Upper lobe of left lung (tissue), 4 donors: Measurements from ENCODE around the gene KCNMA1.

Experiments
- POLR2AphosphoS5 ChIP-seq, 2 donors: sonication (generic); formaldehyde crosslinking; IDR thresholded peaks; one replicate each; pipeline ENCODE4 v1.5.1; 2017; ENCODE audit warnings: antibody characterized with exemption in 2 of 2
- TF ChIP-seq, protein P1 (sequence below), 6 experiments: fragments of 450-650 bp in 4 of 6; fragments of 200-600 bp in 2 of 6; sonication (generic) in 2 of 6; IDR thresholded peaks; one replicate each; pipeline ENCODE4 v1.5.1; 2016 to 2019; ENCODE audit warnings: antibody characterized with exemption in 6 of 6

DNA sequence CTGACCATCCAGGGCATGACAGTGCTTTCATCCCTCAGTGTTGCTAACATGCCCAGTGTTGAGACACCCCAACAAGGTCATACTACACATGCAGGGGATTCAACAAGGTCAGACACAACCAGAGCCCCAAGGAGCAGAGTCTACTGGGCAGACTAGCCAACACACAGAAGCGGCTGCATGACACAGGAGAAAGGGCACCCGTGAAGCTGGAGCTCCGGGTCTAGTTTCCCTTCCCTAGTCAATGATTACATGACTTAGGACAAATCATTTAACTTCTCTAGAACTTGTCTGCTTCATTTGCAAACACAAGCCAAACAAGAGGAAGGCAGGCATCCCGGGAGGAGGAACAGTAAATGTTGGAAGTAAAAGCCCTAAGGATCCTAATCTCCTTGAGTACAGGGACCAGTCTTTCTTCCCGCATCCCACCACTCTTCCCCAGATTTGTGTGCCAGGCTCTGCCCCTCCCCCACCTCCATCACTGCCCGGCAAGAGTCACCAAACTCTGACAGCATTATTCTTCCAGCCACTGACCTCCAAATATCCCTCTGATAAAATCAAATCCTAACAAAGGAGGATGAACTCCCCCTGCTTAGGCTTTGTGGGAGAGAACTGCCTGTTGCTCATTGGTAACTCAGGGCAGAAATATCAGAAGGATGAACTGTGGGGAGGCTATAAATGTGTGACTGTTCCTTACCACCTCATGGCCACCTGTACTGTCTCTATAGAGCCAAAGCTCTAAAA, 104.3 kb downstream of the KCNMA1 start:
- TF ChIP-seq, protein P1, sequence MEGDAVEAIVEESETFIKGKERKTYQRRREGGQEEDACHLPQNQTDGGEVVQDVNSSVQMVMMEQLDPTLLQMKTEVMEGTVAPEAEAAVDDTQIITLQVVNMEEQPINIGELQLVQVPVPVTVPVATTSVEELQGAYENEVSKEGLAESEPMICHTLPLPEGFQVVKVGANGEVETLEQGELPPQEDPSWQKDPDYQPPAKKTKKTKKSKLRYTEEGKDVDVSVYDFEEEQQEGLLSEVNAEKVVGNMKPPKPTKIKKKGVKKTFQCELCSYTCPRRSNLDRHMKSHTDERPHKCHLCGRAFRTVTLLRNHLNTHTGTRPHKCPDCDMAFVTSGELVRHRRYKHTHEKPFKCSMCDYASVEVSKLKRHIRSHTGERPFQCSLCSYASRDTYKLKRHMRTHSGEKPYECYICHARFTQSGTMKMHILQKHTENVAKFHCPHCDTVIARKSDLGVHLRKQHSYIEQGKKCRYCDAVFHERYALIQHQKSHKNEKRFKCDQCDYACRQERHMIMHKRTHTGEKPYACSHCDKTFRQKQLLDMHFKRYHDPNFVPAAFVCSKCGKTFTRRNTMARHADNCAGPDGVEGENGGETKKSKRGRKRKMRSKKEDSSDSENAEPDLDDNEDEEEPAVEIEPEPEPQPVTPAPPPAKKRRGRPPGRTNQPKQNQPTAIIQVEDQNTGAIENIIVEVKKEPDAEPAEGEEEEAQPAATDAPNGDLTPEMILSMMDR (IDR thresholded peaks at IDR 0.05) = no peak
- no peak for TF ChIP-seq POLR2AphosphoS5 (IDR thresholded peaks at IDR 0.05)
